Erythroblast (primary cell): ENCODE results near the gene PLSCR5.

Experiments
- DNase-seq, 2 experiments: peaks; one replicate each; lab custom pipeline; 2025; lab: John Stamatoyannopoulos, UW
- GATA1 ChIP-seq: IDR thresholded peaks from 2 replicates; pipeline ENCODE4 v1.6.1; 2011; ENCODE audit warnings: low read depth, mild to moderate bottlenecking, control low read depth, low read length, moderate library complexity
- POLR2A ChIP-seq: IDR thresholded peaks from 2 replicates; pipeline ENCODE4 v1.6.1; 2011; ENCODE audit warnings: mild to moderate bottlenecking, low read length

PLSCR5 gene

DNA sequence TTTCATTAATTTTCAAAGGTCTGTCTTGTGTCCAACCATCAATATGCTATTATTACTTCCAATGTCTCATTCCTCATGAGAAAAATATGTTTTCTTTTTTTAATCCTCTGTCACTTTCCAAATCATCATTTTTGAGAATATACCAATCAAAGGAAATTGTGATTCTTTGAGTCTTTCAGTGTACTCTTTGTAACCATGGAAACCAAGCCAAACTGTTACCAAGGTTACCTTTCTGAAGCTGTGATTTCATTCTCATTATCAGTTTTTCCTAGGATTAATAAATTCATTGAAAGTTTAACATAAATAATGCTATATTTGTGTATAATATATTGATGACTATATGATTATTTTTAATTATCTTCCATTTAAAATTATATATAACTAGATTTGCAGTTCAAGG lies 16.6 kb upstream of the PLSCR5 start:
- TF ChIP-seq GATA1 (no peak), POLR2A (no peak)
- DNase-seq: no peak

DNA sequence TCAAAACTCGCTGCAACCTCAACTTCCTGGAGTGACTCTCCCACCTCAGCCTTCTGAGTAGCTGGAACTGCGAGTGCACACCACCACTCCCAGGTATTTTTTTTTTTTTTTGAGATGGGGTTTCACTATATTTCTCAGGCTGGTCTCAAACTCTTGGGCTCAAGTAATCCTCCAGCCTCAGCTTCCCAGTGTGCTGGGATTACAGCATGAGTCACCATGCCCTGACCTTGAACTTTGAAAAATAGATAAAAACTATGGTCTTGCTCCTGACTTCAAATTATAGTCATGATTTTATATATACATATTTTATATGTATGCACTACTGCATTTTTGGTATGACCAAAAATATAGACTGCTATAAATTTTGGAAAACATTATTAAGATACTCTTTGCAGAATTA lies 6.9 kb upstream of the PLSCR5 start:
- DNase-seq: no peak
- no peak for TF ChIP-seq POLR2A

DNA sequence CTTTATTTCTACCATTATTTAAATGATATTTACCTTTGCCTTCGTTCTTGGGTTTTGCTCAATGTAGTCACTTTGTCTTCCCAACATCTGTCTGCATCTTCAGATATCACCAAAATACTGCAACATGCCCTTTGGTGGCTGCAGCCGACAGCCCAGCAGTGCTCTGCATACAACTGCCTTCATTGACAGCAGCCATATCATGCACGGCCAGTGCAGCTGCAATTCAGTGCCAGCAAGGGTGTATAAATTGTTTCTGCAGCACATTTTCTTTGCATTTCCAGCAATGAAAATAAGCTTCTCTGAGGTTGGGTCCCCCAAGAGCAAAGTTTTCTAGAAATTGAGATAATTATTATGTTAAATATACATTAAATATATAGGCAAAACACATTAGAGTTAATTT lies 6.0 kb upstream of the PLSCR5 start:
- TF ChIP-seq POLR2A (no peak), GATA1 (no peak)
- DNase-seq: no peak

DNA sequence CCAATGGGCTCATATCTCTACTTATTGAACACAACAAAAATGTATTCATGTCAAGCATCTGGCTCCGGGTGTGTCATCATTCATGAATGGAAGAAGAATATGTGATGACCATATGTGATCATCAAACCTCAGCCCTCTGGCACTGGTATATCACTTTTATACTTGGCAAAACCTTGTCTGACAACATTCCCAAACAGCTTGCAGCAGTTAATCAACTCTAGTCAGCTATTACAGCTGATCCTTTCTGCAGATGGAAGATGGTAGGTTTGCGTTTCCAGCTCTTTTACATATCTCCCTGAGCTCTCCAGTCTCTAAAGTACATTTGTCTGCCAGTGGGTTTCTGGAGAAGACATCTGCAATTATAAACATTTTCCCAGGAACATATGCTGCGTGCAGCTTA lies 6.6 kb downstream of the PLSCR5 start:
- TF ChIP-seq GATA1: no peak
- TF ChIP-seq POLR2A: no peak
- no peak for DNase-seq

DNA sequence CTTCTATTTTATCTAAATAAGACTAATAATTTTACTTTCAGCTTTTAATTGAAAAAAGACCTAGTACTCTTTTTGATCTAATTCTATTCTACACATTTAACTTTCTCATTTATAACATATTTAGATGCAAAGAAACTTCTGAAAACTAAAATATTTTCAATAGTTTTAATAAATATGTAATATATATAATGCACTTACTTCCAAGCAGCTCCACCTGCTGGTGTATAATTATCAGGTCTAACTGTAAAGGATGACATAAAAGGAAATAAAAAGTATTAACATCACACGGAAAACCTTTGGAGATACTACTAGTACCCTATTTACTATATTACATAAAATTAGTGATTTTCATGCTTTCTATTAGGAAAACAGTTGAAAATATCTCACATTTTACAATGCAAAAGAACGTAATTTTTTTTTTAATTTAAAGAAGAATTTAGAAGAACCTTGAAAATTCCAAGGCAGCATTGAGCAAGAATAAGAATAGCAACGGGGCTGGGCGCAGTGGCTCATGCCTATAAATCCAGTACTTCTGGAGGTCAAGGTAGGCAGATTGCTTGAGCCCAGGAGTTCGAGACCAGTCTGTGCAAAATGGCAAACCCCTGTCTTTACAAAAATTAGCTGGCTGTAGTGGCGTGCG lies 10.2 kb downstream of the PLSCR5 start:
- TF ChIP-seq POLR2A (no peak), GATA1 (no peak)
- DNase-seq: peak; percentile 12 to 39

DNA sequence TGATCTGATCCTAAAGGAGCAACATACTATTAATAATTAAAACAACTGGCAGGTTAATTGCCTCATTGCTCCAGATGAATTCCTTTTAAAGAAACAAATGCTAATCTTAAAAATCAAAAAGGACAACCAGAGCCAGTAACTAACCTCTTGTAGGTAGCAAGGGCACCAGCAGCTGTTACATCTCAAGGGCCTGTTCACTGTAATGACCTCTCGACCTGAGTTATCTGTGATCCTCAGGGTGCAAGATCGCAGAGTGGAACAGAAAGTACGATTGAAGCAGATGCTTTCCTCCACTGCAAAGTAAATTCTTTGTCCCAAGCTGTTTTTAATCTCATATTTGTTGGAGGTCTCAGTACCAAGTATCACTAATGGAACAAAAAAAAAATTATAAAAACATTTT lies 11.4 kb downstream of the PLSCR5 start:
- DNase-seq: no peak
- TF ChIP-seq POLR2A (no peak), GATA1 (no peak)

DNA sequence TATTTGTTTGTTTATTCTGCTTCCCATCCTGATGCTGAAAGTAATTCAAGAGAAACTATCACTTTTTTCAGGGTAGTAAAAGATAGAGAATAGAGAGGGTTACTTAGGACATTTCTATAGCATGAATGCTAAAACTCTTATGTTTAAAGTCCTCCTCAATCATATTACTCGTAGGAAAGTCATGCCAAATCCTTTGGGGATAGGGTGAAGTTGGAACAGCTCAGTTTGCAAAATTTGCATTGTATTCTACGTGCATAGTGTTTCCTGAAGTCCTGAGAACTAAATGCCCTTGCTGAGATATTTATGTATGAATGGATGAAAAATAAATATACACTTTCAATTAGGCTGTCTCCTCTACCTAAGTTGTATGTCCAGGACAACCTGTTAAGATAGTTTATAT lies 14.6 kb downstream of the PLSCR5 start:
- TF ChIP-seq GATA1: no peak
- no peak for TF ChIP-seq POLR2A
- DNase-seq: no peak

DNA sequence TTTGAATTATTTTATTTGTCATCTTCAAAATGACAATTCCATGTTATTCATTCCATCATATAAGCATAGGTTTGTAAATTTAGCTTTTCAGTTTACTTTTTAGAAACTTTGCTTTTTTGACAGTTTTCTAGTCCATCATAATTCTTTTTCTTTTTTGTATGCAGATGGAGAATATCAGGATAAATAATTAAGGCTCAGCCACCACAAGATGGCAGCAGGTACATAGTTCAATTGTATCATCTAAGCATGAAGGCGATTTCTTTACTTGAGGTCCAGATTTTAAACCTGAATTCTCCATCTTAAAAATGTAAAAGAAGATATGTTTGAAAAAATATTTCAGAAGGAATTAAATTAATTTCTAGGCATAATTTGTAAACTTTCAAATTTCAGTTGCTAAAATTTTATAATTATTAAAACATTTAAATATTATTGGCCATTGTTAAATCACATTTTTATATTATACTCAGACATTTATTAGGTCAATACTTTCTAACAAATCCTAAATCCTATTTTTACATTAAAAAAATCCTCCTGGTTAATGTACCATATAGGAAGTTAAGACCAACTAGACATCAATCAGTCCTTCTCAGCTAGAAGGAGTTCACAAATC lies 15.1 kb downstream of the PLSCR5 start:
- DNase-seq: peak; percentile 27 to 52
- no peak for TF ChIP-seq GATA1
- TF ChIP-seq POLR2A: no peak

DNA sequence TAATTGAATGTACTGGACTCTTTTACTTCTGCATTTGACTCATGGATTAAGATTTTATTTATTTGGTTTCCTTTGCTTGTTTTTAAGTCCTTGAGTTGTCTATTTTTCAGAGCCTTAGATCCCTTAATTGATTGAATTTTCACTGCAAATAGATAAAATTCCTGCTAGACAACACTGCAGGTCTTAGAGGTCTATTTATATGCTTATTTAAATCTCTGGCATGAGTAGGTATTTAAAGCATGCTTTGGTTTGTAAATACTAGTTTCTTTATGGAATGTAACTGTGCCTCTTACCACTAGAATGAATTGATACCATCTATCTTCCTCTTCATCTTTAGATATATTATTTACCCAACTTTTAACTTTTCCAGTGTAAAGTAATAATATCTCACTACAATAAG lies 20.0 kb downstream of the PLSCR5 start:
- no peak for DNase-seq
- TF ChIP-seq POLR2A: no peak
- TF ChIP-seq GATA1: no peak

DNA sequence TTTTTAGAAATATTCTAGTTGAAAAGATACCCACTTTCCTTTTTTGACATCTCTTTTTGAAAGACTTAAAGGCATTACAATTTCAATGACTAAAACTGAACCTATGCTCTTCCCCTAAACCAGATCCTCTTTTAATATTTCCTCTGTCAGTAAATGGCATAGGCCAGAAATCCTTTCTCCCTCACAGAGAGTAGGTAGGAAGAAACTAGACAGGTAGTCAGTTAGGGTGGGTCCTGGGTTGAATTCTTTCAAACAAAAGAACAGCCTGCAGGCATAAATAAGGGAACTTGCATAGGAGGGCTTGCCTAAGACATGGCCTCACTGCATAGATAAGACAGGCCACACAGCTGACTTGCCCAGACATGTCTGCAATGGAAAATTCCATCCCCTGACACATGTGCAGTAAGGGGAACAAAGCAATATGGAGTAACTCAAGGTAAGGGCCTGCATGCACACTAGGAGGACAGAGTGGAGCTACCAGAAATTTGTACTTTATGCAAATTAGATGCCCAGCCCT lies 23.1 kb downstream of the PLSCR5 start:
- DNase-seq: peak; percentile 40 to 42
- TF ChIP-seq GATA1 (no peak), POLR2A (no peak)

DNA sequence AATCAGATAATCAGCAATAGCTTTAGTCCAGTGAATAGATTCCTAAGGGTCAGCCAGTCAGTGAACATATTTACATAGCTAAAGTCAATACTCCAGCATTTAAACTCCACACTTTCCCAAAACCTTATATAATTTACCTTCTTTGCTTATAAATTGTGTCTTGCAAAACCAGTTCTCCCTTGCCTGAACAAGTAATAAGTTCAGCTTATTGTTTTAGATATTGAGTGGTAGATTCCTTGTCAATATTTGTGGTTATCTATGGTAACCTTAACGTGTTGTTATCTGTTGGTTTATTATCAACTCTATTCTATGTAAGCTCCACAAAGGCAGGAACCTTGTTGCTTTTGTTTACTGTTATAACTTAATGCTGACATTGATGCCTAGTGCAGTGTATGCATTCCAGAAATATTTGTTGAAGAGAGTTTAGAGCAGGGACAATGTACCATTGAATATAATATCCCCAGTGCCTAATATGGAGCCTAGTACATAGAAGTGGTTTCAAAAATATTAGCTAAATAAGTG lies 24.0 kb downstream of the PLSCR5 start:
- TF ChIP-seq GATA1 (no peak), POLR2A (no peak)
- DNase-seq: no peak

DNA sequence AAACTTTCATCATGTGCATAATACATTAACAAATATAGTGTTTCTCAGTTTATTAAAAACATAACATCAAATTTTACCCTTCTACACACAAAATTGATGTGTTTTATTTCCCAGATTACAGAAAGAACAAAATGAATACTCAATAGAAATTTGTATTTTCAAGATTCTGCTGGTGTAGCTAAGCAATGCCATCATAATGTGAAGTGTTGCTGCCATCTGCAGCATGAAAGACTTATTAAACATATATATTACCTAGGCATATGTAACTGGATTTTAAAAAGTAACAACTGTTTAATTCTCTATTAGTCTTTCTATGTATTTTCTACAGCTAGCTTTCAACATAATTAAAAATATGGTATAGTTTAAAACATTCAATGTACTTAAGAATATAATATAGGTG lies 27.5 kb downstream of the PLSCR5 start:
- TF ChIP-seq GATA1 (no peak), POLR2A (no peak)
- peak; percentile 56 to 73 for DNase-seq

DNA sequence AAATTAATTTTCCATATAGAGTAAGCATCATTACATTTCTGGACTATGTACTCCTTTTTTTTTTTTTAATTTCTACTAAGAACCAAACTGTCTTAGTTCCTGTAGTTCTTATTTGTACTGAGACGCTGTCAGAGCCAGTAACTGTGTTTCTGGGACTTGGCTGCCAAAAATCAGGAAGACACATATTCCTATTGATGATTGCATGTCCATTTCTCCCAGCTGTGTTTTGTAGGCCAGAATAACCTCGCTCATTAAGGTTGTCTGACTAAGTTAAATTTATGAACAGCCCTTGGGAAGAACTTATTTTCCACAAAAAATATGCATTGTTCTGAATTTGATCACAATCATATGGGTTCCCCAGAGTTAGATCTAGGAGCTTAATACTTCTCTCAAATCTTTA lies 29.5 kb downstream of the PLSCR5 start:
- no peak for TF ChIP-seq GATA1
- no peak for TF ChIP-seq POLR2A

DNA sequence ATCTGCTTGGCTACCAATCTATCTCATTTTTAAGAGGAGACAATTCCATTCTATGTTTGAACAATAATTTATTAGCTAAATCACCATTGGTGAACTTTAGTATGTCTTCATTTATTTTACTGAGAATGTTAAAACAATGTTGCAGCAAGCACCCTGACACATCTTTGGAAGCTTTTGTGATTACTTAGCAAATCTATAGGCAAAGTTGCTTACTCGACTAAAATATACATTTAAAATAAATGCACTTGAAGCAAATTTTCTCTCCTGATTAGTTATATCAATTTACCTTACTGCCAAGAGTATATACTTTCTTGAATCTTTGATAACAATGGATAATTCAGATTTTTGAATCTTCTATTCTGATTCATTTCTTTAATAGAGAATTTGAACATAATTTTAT lies 31.0 kb downstream of the PLSCR5 start:
- DNase-seq: no peak
- no peak for TF ChIP-seq POLR2A
- TF ChIP-seq GATA1: no peak

More for the DNA sequence above, 29.5 kb downstream of the PLSCR5 start:
- DNase-seq: no peak

DNA sequence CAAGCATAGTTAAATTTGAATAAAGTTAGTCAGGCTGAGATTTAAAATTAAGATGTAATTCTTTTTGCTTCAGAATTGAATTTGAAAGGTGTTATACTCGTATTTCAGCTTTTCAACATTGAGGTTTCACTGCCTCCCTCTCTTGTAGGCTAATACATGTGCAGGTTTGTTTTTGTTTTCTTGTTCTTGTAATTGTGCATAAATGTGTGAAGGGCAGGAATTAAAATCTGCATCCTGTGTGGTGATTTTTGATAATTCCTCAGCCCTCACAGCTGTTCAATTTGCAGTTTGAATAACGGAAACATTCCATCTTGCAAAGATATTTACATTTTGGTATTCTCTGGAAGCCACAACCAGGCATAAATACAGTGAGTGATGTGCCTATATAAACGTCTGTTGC lies 35.8 kb downstream of the PLSCR5 start:
- no peak for TF ChIP-seq POLR2A
- TF ChIP-seq GATA1: no peak
- DNase-seq: no peak
